Fibroblast of pulmonary artery (primary cell): Measurements from ENCODE around the gene FAM89B.

ENCODE experiments used
- DNase-seq: peaks from one replicate; pipeline ENCODE4 v3.0.0-alpha.2; 2010; ENCODE audit warnings: low read depth
- H3K4me3 ChIP-seq: replicated peaks from 2 replicates; pipeline ENCODE4 v1.5.1; 2011; ENCODE audit warnings: low read depth, mild to moderate bottlenecking, control low read depth, low read length, moderate library complexity
- CTCF ChIP-seq: IDR thresholded peaks from 2 replicates; pipeline ENCODE4 v1.5.1; 2011; ENCODE audit warnings: mild to moderate bottlenecking, control low read depth, low read length, inconsistent platforms; ENCODE audit errors: missing control alignments

FAM89B gene

GRCh38 chr11:65536412-65537295 is 35.7 kb upstream of the FAM89B start:
- no peak for DNase-seq
- no peak overlapping the region for H3K4me3 ChIP-seq
- TF ChIP-seq CTCF: no peak

GRCh38 chr11:65537296-65537597 is 35.1 kb upstream of the FAM89B start:
- TF ChIP-seq CTCF: no peak
- no peak overlapping the region for H3K4me3 ChIP-seq

GRCh38 chr11:65537620-65538231 is 34.6 kb upstream of the FAM89B start:
- DNase-seq: no peak

More at GRCh38 chr11:65537296-65537597, 35.1 kb upstream of the FAM89B start:
- no peak for DNase-seq

GRCh38 chr11:65538232-65538914 is 34.0 kb upstream of the FAM89B start:
- DNase-seq: no peak
- TF ChIP-seq CTCF: no peak
- H3K4me3 ChIP-seq: no peak overlapping the region

More at GRCh38 chr11:65537620-65538231, 34.6 kb upstream of the FAM89B start:
- no peak for TF ChIP-seq CTCF
- H3K4me3 ChIP-seq: no peak overlapping the region

GRCh38 chr11:65538915-65539743 is 33.2 kb upstream of the FAM89B start:
- H3K4me3 ChIP-seq: no peak overlapping the region

More at GRCh38 chr11:65538915-65539743, 33.2 kb upstream of the FAM89B start:
- DNase-seq: no peak
- no peak for TF ChIP-seq CTCF
